CD14-positive monocyte (primary cell): Measurements from ENCODE around the gene GNA12. TPM values are rescaled to one million over a fixed set of nuclear protein-coding genes. Genes with fewer than 3 reads are reported as not detected.
A peak's percentile ranks its signal among the peaks of the same experiment; 100 is the strongest.

Experiments used
- DNase-seq, 3 donors: peaks; one replicate each; pipeline ENCODE4 v3.0.0-alpha.2; 2011 to 2022
- H2AFZ ChIP-seq: 2 replicates; pipeline ENCODE4 v1.6.0; 2012; ENCODE audit warnings: mild to moderate bottlenecking, low read depth, low read length, inconsistent platforms; ENCODE audit not compliant: insufficient read depth, poor library complexity, severe bottlenecking
- H3K27ac ChIP-seq, 2 donors: 1 replicate in 1 of 2; 2 replicates in 1 of 2; pipeline ENCODE4 v1.5.1; 2012 to 2013; ENCODE audit warnings: low read length in 2 of 2, control low read depth in 1 of 2, inconsistent platforms in 1 of 2, low read depth in 1 of 2, mild to moderate bottlenecking in 1 of 2
- H3K27me3 ChIP-seq, 2 donors: one replicate each; pipeline versions ENCODE4 v1.6.0 to v1.6.1; 2011 to 2013; ENCODE audit warnings: low read length in 2 of 2; ENCODE audit not compliant: control insufficient read depth in 2 of 2, insufficient read depth in 2 of 2
- H3K36me3 ChIP-seq, 2 donors: replicated peaks in 1 of 2; 1 replicate in 1 of 2; 2 replicates in 1 of 2; pipeline versions ENCODE4 v1.5.1 to v1.6.1; 2012 to 2013; ENCODE audit warnings: low read length in 2 of 2, control low read depth in 1 of 2, inconsistent platforms in 1 of 2, mild to moderate bottlenecking in 1 of 2; ENCODE audit not compliant: insufficient read depth in 2 of 2, control insufficient read depth in 1 of 2
- H3K4me1 ChIP-seq, 2 donors: 1 replicate in 1 of 2; 2 replicates in 1 of 2; pipeline versions ENCODE4 v1.5.1 to v1.6.1; 2012 to 2013; ENCODE audit warnings: low read length in 2 of 2, control low read depth in 1 of 2, inconsistent platforms in 1 of 2, mild to moderate bottlenecking in 1 of 2, moderate library complexity in 1 of 2; ENCODE audit not compliant: insufficient read depth in 2 of 2, control insufficient read depth in 1 of 2
- H3K4me2 ChIP-seq: replicated peaks from 2 replicates; pipeline ENCODE3; 2012; ENCODE audit warnings: low read length, moderate library complexity, mild to moderate bottlenecking; ENCODE audit not compliant: poor library complexity, severe bottlenecking; ENCODE audit errors: extremely low read depth
- H3K4me3 ChIP-seq, 3 experiments: fragments of 200-600 bp in 1 of 3; sonication (generic) in 1 of 3; replicated peaks in 1 of 3; 1 replicate in 2 of 3; 2 replicates in 1 of 3; pipeline ENCODE4 v1.5.1; 2011 to 2013; ENCODE audit warnings: low read length in 3 of 3, mild to moderate bottlenecking in 3 of 3, control low read depth in 2 of 3, low read depth in 2 of 3, inconsistent platforms in 1 of 3, moderate library complexity in 1 of 3
- H3K79me2 ChIP-seq: 2 replicates; pipeline ENCODE4 v1.6.0; 2012; ENCODE audit warnings: mild to moderate bottlenecking, control low read depth, inconsistent platforms, low read length, moderate library complexity; ENCODE audit not compliant: insufficient read depth
- H3K9ac ChIP-seq: 2 replicates; pipeline ENCODE4 v1.6.0; 2017; ENCODE audit warnings: low read length, mild to moderate bottlenecking; ENCODE audit not compliant: insufficient read depth, poor library complexity, severe bottlenecking
- H3K9me3 ChIP-seq, 2 donors: replicated peaks in 1 of 2; 1 replicate in 1 of 2; 2 replicates in 1 of 2; pipeline versions ENCODE4 v1.5.1 to v1.6.1; 2012 to 2013; ENCODE audit warnings: low read length in 2 of 2, control low read depth in 1 of 2; ENCODE audit not compliant: control insufficient read depth in 1 of 2, insufficient read depth in 1 of 2
- H4K20me1 ChIP-seq: 2 replicates; pipeline ENCODE4 v1.6.0; 2012; ENCODE audit warnings: mild to moderate bottlenecking, low read length, control low read depth, moderate library complexity; ENCODE audit not compliant: insufficient read depth
- H3K27ac Mint-ChIP-seq, 7 donors: one replicate each; pipeline ENCODE4 v1.8.0; 2020; ENCODE audit warnings: mild to moderate bottlenecking in 7 of 7, mixed read lengths in 7 of 7, moderate library complexity in 6 of 7, inconsistent platforms in 2 of 7
- H3K27me3 Mint-ChIP-seq, 3 donors: one replicate each; pipeline ENCODE4 v1.8.0; 2021 to 2022; ENCODE audit warnings: low read depth in 3 of 3, mild to moderate bottlenecking in 3 of 3, mixed read lengths in 3 of 3, moderate library complexity in 3 of 3, inconsistent platforms in 1 of 3
- H3K36me3 Mint-ChIP-seq, 2 donors: one replicate each; pipeline ENCODE4 v1.8.0; 2020; ENCODE audit warnings: mixed read lengths in 2 of 2, inconsistent platforms in 1 of 2, mild to moderate bottlenecking in 1 of 2
- H3K4me1 Mint-ChIP-seq: one replicate; pipeline ENCODE4 v1.8.0; 2020; ENCODE audit warnings: mild to moderate bottlenecking, mixed read lengths
- H3K4me3 Mint-ChIP-seq, 2 donors: one replicate each; pipeline ENCODE4 v1.8.0; 2020; ENCODE audit warnings: mild to moderate bottlenecking in 2 of 2, mixed read lengths in 2 of 2, moderate library complexity in 1 of 2
- H3K9me3 Mint-ChIP-seq, 7 donors: one replicate each; pipeline ENCODE4 v1.8.0; 2020 to 2022; ENCODE audit warnings: mixed read lengths in 7 of 7, mild to moderate bottlenecking in 6 of 7, moderate library complexity in 6 of 7, inconsistent platforms in 2 of 7
- CTCF ChIP-seq: fragments of 200-600 bp; IDR thresholded peaks from one replicate; pipeline ENCODE4 v1.8.0; 2022; ENCODE audit warnings: antibody characterized with exemption, mild to moderate bottlenecking
- WGBS: methylation state at CpG from one replicate; pipeline ENCODE4 v1.1.5; 2013; ENCODE audit warnings: missing lambda C conversion rate; ENCODE audit not compliant: insufficient coverage; 5-methylcytosine and 5-hydroxymethylcytosine counted together
- intact Hi-C, 2 donors: fragments of 100-400 bp; cut with micrococcal nuclease; formaldehyde crosslinking; loops; one replicate each; pipeline versions ENCODE4 v1.15.0 to v1.15.1; 2023
- polyA plus RNA-seq, 3 donors: library from polyadenylated mRNA; depleted of rRNA in 1 of 3; unstranded in 2 of 3; stranded (reverse) in 1 of 3; fragments of 300-500 nt in 2 of 3; fragments of >200 nt in 1 of 3; fragmentation: Illumina TruSeq in 2 of 3; gene quantifications; 1 replicate in 2 of 3; 2 replicates in 1 of 3; pipeline ENCODE4 v1.2.3, GENCODE V29; 2012 to 2021

GNA12 gene
- polyA plus RNA-seq, 3 donors: 3.4 to 25.9 (median 10.6) TPM

GRCh38 chr7:2792235-2792634 lies 51.9 kb downstream of the GNA12 start:
- peaks cover 3% of the 10 kb centered on the region for H3K79me2 ChIP-seq
- peaks cover 15 to 47% of the 10 kb centered on the region in 2 donors for H3K36me3 ChIP-seq
- peak overlapping the region; percentile 78 to 86 for H3K27ac ChIP-seq

GRCh38 chr7:2791390-2791789 lies 52.7 kb downstream of the GNA12 start:
- Histone ChIP-seq H3K9me3 (no peaks in the 10 kb centered on the region), H3K9ac (no peak overlapping the region), H3K27ac (peak overlapping the region in 1 of 2 donors; percentile 86), H3K4me2 (no peak overlapping the region), H2AFZ (no peak overlapping the region), H4K20me1 (no peaks in the 10 kb centered on the region), H3K27me3 (no peaks in the 10 kb centered on the region), H3K79me2 (peaks cover 3% of the 10 kb centered on the region), H3K36me3 (peaks cover 15 to 52% of the 10 kb centered on the region in 2 donors), H3K4me3 (no peak overlapping the region), H3K4me1 (peaks cover 19 to 22% of the 10 kb centered on the region in 2 donors)
- WGBS: 100% methylated on average over 2 of the region's 5 CpGs
- peaks cover 0 to 4% (median 3%) of the 10 kb centered on the region in 3 donors for H3K27me3 Mint-ChIP-seq
- intact Hi-C loops: no loop called here
- no peak for TF ChIP-seq CTCF
- H3K9me3 Mint-ChIP-seq: peaks cover 0 to 2% (median 0%) of the 10 kb centered on the region in 7 donors
- peak overlapping the region in 1 of 7 donors; percentile 81 for H3K27ac Mint-ChIP-seq
- peaks cover 64 to 76% of the 10 kb centered on the region in 2 donors for H3K36me3 Mint-ChIP-seq
- no peak for DNase-seq
- H3K4me3 Mint-ChIP-seq: no peak overlapping the region
- H3K4me1 Mint-ChIP-seq: peaks cover 28% of the 10 kb centered on the region

More at GRCh38 chr7:2792235-2792634, 51.9 kb downstream of the GNA12 start:
- Histone ChIP-seq H3K4me1 (peaks cover 19 to 26% of the 10 kb centered on the region in 2 donors), H3K9me3 (no peaks in the 10 kb centered on the region), H2AFZ (no peak overlapping the region), H3K27me3 (no peaks in the 10 kb centered on the region), H3K9ac (peak overlapping the region; percentile 23), H3K4me3 (no peak overlapping the region), H3K4me2 (no peak overlapping the region), H4K20me1 (no peaks in the 10 kb centered on the region)
- peak; percentile 56 to 82 (median 75) for DNase-seq
- peaks cover 60 to 68% of the 10 kb centered on the region in 2 donors for H3K36me3 Mint-ChIP-seq
- no peak overlapping the region for H3K4me3 Mint-ChIP-seq
- H3K9me3 Mint-ChIP-seq: peaks cover 0 to 2% (median 0%) of the 10 kb centered on the region in 7 donors
- H3K27me3 Mint-ChIP-seq: peaks cover 0 to 4% (median 3%) of the 10 kb centered on the region in 3 donors
- H3K4me1 Mint-ChIP-seq: peaks cover 36% of the 10 kb centered on the region
- 73% methylated on average over 3 of the region's 5 CpGs for WGBS
- TF ChIP-seq CTCF: no peak
- H3K27ac Mint-ChIP-seq: peak overlapping the region; percentile 79 to 94 (median 89)
- intact Hi-C loops: no loop called here
